Caco-2 (cell line): ENCODE data around the gene ANKRD12. TPM values are rescaled to one million over a fixed set of nuclear protein-coding genes. Genes with fewer than 3 reads are reported as not detected.

Experiments used
- BruUV-seq: library from RNA; stranded (reverse); fragments of 400-500 nt; replicated peaks from 2 replicates; lab custom pipeline; 2021; lab: Mats Ljungman, UMichigan
- CTCF ChIA-PET: fragments of 300-600 bp; sonication (Branson Sonifier 250); formaldehyde crosslinking; loops from one replicate; lab custom pipeline; 2022; ENCODE audit warnings: antibody characterized with exemption; lab: Charles Lee
- POLR2A ChIA-PET: fragments of 300-600 bp; sonication (Branson Sonifier 250); formaldehyde crosslinking; loops from one replicate; lab custom pipeline; 2022; ENCODE audit warnings: antibody characterized with exemption; lab: Charles Lee
- DNase-seq, 2 experiments: peaks; one replicate each; pipeline versions ENCODE4 v3.0.0 to v3.0.0-alpha.2; 2020 to 2022
- H3K27me3 ChIP-seq: replicated peaks from 2 replicates; pipeline ENCODE4 v1.6.0; 2011; ENCODE audit warnings: low read length; ENCODE audit not compliant: control insufficient read depth, insufficient read depth
- H3K36me3 ChIP-seq: 2 replicates; pipeline ENCODE4 v1.5.1; 2011; ENCODE audit warnings: low read length; ENCODE audit not compliant: control insufficient read depth, insufficient read depth
- H3K4me1 ChIP-seq: fragments of 250-450 bp; sonication (Bioruptor Pico); 2 replicates; pipeline ENCODE4 v1.5.1; 2020; ENCODE audit warnings: mild to moderate bottlenecking
- H3K4me3 ChIP-seq: 2 replicates; pipeline ENCODE4 v1.5.1; 2011; ENCODE audit warnings: low read depth, mild to moderate bottlenecking, control low read depth, low read length
- H3K9me3 ChIP-seq: fragments of 250-450 bp; sonication (Bioruptor Pico); 2 replicates; pipeline ENCODE4 v1.5.1; 2020; ENCODE audit warnings: mild to moderate bottlenecking, moderate library complexity
- H3K27ac Mint-ChIP-seq: one replicate; pipeline ENCODE4 v1.8.0; 2022; ENCODE audit warnings: mixed read lengths; ENCODE audit not compliant: unreplicated experiment
- H3K27me3 Mint-ChIP-seq: one replicate; pipeline ENCODE4 v1.8.0; 2022; ENCODE audit warnings: mixed read lengths; ENCODE audit not compliant: insufficient read depth, unreplicated experiment
- H3K36me3 Mint-ChIP-seq: one replicate; pipeline ENCODE4 v1.8.0; 2022; ENCODE audit warnings: mild to moderate bottlenecking, mixed read lengths; ENCODE audit not compliant: insufficient read depth, unreplicated experiment
- H3K4me1 Mint-ChIP-seq: one replicate; pipeline ENCODE4 v1.8.0; 2022; ENCODE audit warnings: low read depth, mixed read lengths; ENCODE audit not compliant: unreplicated experiment
- H3K4me3 Mint-ChIP-seq: one replicate; pipeline ENCODE4 v1.8.0; 2022; ENCODE audit warnings: mild to moderate bottlenecking, moderate library complexity, mixed read lengths; ENCODE audit not compliant: unreplicated experiment
- H3K9me3 Mint-ChIP-seq: one replicate; pipeline ENCODE4 v1.8.0; 2022; ENCODE audit warnings: mixed read lengths; ENCODE audit not compliant: unreplicated experiment
- intact Hi-C: fragments of 100-400 bp; cut with micrococcal nuclease; formaldehyde crosslinking; loops from one replicate; pipeline ENCODE4 v1.10.0; 2022; ENCODE audit not compliant: unreplicated experiment
- total RNA-seq: library from RNA; stranded (reverse); gene quantifications from 2 replicates; pipeline ENCODE4 v1.2.3, GENCODE V29; 2022
- TF ChIP-seq, protein P1 (sequence below), 2 experiments: fragments of 200-600 bp in 1 of 2; IDR thresholded peaks; 1 replicate in 1 of 2; 2 replicates in 1 of 2; pipeline versions ENCODE4 v1.5.1 to v1.8.0; 2011 to 2022; ENCODE audit warnings: antibody characterized with exemption in 1 of 2, control low read depth in 1 of 2, inconsistent platforms in 1 of 2, low read depth in 1 of 2, low read length in 1 of 2, mild to moderate bottlenecking in 1 of 2, moderate library complexity in 1 of 2; ENCODE audit not compliant: insufficient read depth in 1 of 2, severe bottlenecking in 1 of 2, unreplicated experiment in 1 of 2

ANKRD12 gene
- total RNA-seq, 1 experiment from 2014 or later = 33.2 TPM

DNA sequence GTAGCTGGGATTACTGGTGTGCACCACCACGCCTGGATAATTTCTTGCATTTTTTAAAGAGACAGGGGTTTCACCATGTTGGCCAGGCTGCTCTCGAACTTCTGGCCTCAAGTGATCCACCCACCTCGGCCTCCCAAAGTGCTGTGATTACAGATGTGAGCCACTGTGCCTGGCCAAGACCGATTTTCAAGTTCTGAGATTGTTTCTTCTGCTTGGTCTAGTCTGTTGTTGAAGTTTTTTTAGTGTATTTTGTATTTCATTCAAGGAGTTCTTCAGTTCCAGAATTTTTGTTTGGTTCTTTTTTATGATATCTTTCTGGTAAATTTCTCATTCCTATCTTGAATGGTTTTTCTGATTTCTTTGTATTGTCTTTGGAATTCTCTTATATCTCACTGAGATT is 96.4 kb downstream of the ANKRD12 start:
- H3K9me3 ChIP-seq = peaks cover 8% of the 10 kb centered on the region; the same call in 1 of the 2 replicates
- Mint-ChIP-seq H3K27me3 (no peaks in the 10 kb centered on the region), H3K4me3 (no peak overlapping the region), H3K4me1 (no peaks in the 10 kb centered on the region), H3K36me3 (peaks cover 7% of the 10 kb centered on the region), H3K27ac (no peak overlapping the region), H3K9me3 (no peaks in the 10 kb centered on the region)
- DNase-seq = no peak
- ChIA-PET CTCF (no interaction called here), POLR2A (no interaction called here)
- H3K4me3 ChIP-seq = no peak overlapping the region
- TF ChIP-seq, protein P1, sequence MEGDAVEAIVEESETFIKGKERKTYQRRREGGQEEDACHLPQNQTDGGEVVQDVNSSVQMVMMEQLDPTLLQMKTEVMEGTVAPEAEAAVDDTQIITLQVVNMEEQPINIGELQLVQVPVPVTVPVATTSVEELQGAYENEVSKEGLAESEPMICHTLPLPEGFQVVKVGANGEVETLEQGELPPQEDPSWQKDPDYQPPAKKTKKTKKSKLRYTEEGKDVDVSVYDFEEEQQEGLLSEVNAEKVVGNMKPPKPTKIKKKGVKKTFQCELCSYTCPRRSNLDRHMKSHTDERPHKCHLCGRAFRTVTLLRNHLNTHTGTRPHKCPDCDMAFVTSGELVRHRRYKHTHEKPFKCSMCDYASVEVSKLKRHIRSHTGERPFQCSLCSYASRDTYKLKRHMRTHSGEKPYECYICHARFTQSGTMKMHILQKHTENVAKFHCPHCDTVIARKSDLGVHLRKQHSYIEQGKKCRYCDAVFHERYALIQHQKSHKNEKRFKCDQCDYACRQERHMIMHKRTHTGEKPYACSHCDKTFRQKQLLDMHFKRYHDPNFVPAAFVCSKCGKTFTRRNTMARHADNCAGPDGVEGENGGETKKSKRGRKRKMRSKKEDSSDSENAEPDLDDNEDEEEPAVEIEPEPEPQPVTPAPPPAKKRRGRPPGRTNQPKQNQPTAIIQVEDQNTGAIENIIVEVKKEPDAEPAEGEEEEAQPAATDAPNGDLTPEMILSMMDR (IDR thresholded peaks at IDR 0.05; ENCODE audit: insufficient read depth in 1 of 2, low read depth in 1 of 2, low read length in 1 of 2, severe bottlenecking in 1 of 2, unreplicated experiment in 1 of 2) = no peak
- no peaks in the 10 kb centered on the region for H3K27me3 ChIP-seq
- intact Hi-C loops = no loop called here
- BruUV-seq = no TSS peak
- H3K36me3 ChIP-seq = no peaks in the 10 kb centered on the region
- no peaks in the 10 kb centered on the region for H3K4me1 ChIP-seq

DNA sequence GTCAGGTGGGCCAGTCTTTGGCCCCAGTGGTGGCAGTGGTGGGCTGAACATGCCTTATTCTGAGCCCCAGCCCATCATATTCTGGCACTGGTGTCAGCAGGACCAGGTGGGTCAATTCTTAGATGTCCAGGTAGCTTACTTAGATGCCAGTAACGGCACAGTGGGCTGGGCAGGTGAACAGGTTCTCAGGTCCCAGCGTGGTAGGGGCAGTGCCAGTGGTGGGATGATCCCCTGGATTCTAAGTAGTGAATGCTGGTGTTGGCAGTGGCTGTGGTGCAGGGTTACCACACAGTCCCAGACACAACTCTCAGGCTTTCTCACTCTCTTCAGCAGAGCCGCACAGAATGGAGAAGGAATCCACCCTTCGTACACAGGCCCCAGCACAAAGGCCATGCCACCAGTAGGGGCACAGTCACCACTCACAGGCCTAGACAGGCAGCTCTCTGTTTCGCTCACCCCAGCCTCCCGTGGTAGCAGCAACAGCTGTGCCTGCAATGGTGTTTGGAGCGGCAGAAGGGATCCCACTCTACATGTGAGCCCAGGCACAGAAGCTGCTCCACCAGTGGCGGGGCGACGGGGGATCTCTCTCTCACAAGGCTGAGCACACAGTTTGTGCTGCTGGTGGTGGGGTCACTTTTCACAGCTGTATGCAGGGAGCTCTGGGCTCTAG is 97.3 kb downstream of the ANKRD12 start:
- no TSS peak for BruUV-seq

DNA sequence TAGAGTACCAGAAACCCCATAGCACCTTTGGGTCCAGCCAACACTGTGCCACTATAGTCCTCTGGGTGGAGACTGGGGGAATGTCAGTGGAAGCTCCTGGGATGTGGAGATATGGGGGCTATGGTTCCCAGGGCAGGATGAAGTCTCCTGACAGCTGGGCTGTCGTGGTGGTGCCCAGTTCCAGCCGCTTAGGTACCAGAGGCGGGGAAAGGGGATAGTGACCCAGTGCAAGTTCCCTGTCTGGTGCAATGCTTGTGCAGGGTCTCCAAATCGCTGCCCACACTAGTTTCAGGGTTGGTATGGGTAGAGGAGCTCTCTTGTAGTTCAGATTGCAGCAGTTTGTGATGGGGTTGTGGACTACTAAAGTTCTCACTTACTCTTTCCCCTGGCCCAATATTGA is 97.9 kb downstream of the ANKRD12 start:
- TF ChIP-seq, protein P1 (IDR thresholded peaks at IDR 0.05; ENCODE audit: insufficient read depth in 1 of 2, low read depth in 1 of 2, low read length in 1 of 2, severe bottlenecking in 1 of 2, unreplicated experiment in 1 of 2) = no peak
- no peak for DNase-seq
- POLR2A ChIA-PET = no interaction called here
- H3K36me3 ChIP-seq = no peaks in the 10 kb centered on the region
- H3K4me1 ChIP-seq = no peaks in the 10 kb centered on the region
- no TSS peak for BruUV-seq
- H3K27me3 ChIP-seq = no peaks in the 10 kb centered on the region
- CTCF ChIA-PET = no interaction called here
- Mint-ChIP-seq H3K9me3 (no peaks in the 10 kb centered on the region), H3K27me3 (no peaks in the 10 kb centered on the region), H3K4me3 (no peak overlapping the region), H3K4me1 (no peaks in the 10 kb centered on the region), H3K27ac (no peak overlapping the region), H3K36me3 (peaks cover 7% of the 10 kb centered on the region)
- no peak overlapping the region for H3K4me3 ChIP-seq
- intact Hi-C loops = no loop called here
- H3K9me3 ChIP-seq = peaks cover 8% of the 10 kb centered on the region; the same call in 1 of the 2 replicates

More for the DNA sequence above, 97.3 kb downstream of the ANKRD12 start:
- Histone ChIP-seq H3K27me3 (no peaks in the 10 kb centered on the region), H3K4me3 (no peak overlapping the region), H3K36me3 (no peaks in the 10 kb centered on the region), H3K9me3 (peaks cover 8% of the 10 kb centered on the region; the same call in 1 of the 2 replicates), H3K4me1 (no peaks in the 10 kb centered on the region)
- Mint-ChIP-seq H3K36me3 (peaks cover 7% of the 10 kb centered on the region), H3K27ac (no peak overlapping the region), H3K9me3 (no peaks in the 10 kb centered on the region), H3K4me3 (no peak overlapping the region), H3K4me1 (no peaks in the 10 kb centered on the region), H3K27me3 (no peaks in the 10 kb centered on the region)
- ChIA-PET POLR2A (no interaction called here), CTCF (no interaction called here)
- intact Hi-C loops = no loop called here
- no peak for DNase-seq
- TF ChIP-seq, protein P1 (IDR thresholded peaks at IDR 0.05; ENCODE audit: insufficient read depth in 1 of 2, low read depth in 1 of 2, low read length in 1 of 2, severe bottlenecking in 1 of 2, unreplicated experiment in 1 of 2) = no peak
